ENCODE measurements around the gene TEX12.

TEX12 gene

DNA sequence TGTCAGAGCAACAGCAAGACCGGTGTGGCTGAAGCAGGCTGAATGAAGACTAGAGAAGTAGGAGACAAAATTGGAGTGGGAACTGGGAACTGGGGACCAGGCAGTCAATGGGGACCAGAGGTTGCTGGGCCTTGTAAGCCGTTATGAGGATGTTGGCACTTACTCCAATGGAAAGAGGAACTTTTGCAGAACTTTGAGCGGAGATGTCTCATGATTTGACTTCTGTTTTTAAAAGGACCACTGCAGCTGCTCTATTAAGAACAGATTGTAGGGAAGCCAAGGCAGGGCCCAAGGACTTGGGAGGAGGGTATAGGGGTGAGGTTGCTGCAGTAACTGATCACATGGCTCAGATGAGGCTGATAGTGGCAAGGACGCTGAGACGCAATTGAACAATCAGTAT lies 37.5 kb upstream of the TEX12 start:
- no peak for DNase-seq (ENCODE audit: low read depth)
- no peak overlapping the region for H3K4me3 ChIP-seq (ENCODE audit: low read length)
- no peak for TF ChIP-seq CTCF (IDR thresholded peaks at IDR 0.05; ENCODE audit: insufficient read depth, low read depth, low read length, missing control alignments)

DNA sequence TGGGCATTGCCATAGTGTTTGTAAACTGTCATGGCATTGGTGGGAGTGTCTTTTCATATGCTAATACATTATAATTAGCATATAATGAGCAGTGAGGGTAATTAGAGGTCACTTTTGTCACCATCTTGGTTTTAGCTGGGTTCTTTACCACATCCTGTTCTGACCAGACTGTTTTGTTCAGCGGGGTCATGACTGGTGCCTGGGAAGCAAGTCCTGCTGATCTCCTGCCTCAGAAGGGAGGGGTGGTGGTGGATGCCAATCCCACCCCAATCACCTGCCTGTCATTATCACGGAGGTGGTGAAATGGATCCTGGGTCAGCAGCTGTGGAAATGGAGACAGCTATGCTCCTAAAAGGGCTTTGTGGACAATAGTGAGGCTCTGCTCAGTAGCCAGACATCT lies 34.4 kb upstream of the TEX12 start:
- no peak overlapping the region for H3K4me3 ChIP-seq (ENCODE audit: low read length)
- DNase-seq (ENCODE audit: low read depth), result no peak
- TF ChIP-seq CTCF (IDR thresholded peaks at IDR 0.05; ENCODE audit: insufficient read depth, low read depth, low read length, missing control alignments), result no peak

- no peak for TF ChIP-seq CTCF (IDR thresholded peaks at IDR 0.05; ENCODE audit: insufficient read depth, low read depth, low read length, missing control alignments)
- no peak overlapping the region for H3K4me3 ChIP-seq (ENCODE audit: low read length)
- no peak for DNase-seq (ENCODE audit: low read depth)
These were observed 32.7 kb upstream of the TEX12 start for GRCh38 chr11:112134473-112134872.

DNA sequence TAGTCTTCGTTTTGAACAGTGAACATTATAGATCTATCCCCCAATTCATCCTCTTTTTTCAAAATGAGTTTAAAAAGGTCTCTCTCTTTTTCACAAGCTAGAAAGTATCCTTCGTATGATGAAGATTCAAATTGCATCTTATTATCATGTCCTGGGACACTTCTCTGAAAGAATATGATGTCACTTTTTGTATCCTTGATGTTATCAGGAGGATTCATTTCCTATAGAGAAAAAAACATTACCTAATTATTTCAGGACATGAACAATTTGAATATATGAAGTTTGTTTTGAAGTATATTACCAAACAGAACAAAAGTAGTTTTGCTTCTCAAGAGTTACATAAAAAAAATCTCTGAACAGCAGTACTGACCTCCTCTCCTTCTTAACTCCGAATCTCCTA lies 23.6 kb upstream of the TEX12 start:
- no peak for DNase-seq (ENCODE audit: low read depth)
- no peak for TF ChIP-seq CTCF (IDR thresholded peaks at IDR 0.05; ENCODE audit: insufficient read depth, low read depth, low read length, missing control alignments)
- no peak overlapping the region for H3K4me3 ChIP-seq (ENCODE audit: low read length)

GRCh38 chr11:112150517-112150916 lies 16.7 kb upstream of the TEX12 start:
- no peak overlapping the region for H3K4me3 ChIP-seq (ENCODE audit: low read length)
- DNase-seq (ENCODE audit: low read depth), result no peak
- no peak for TF ChIP-seq CTCF (IDR thresholded peaks at IDR 0.05; ENCODE audit: insufficient read depth, low read depth, low read length, missing control alignments)

GRCh38 chr11:112156153-112156955 lies 10.8 kb upstream of the TEX12 start:
- TF ChIP-seq CTCF (IDR thresholded peaks at IDR 0.05; ENCODE audit: insufficient read depth, low read depth, low read length, missing control alignments), result no peak
- H3K4me3 ChIP-seq (ENCODE audit: low read length), result no peak overlapping the region
- no peak for DNase-seq (ENCODE audit: low read depth)
